ENCODE measurements around the gene SCGB2A2. TPM values are rescaled to one million over a fixed set of nuclear protein-coding genes. Genes with fewer than 3 reads are reported as not detected.

SCGB2A2 gene
- total RNA-seq (ENCODE audit: unreplicated experiment): not detected
- long read RNA-seq: 0 reads

DNA sequence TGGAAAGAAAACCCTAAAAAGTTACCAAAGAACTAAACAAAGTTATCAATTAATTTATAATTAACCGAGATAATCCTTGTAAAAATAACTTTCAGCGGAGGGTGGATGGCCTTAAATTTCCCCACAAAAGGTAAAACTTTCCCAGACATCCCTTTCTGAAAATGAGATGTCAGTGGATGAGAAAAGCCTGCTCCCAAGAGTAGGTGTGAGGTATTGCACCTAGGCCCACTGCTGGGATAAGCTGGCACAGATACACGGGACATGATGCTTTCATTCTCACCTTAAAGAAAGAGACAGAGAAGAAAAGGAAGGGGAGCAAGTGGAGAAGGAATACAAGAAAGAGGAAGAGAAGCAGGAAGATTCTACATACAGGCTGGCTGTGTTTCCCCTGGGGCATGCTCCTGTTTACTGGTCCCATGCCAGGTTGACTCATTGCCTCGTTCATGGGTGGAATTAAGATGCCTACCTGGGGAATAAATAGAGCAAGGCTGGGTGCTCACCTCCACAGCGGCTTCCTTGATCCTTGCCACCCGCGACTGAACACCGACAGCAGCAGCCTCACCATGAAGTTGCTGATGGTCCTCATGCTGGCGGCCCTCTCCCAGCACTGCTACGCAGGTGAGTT is at the start of gene SCGB2A2:
Gene SCGB2A2, plus strand, starts transcription at position 505 of the 625 bp plus-strand sequence. Its CDS starts 59 bp downstream, at position 564.
- Mint-ChIP-seq H3K27me3 (ENCODE audit: unreplicated experiment) (peaks cover 4% of the 10 kb centered on the region), H3K36me3 (ENCODE audit: low read depth, unreplicated experiment) (no peaks in the 10 kb centered on the region), H3K27ac (ENCODE audit: unreplicated experiment) (no peak within 1 kb of the TSS), H3K9me3 (ENCODE audit: unreplicated experiment) (no peaks in the 10 kb centered on the region), H3K4me3 (ENCODE audit: unreplicated experiment) (no peak within 1 kb of the TSS), H3K4me1 (ENCODE audit: unreplicated experiment) (no peaks in the 10 kb centered on the region)
- TF ChIP-seq, protein P1, sequence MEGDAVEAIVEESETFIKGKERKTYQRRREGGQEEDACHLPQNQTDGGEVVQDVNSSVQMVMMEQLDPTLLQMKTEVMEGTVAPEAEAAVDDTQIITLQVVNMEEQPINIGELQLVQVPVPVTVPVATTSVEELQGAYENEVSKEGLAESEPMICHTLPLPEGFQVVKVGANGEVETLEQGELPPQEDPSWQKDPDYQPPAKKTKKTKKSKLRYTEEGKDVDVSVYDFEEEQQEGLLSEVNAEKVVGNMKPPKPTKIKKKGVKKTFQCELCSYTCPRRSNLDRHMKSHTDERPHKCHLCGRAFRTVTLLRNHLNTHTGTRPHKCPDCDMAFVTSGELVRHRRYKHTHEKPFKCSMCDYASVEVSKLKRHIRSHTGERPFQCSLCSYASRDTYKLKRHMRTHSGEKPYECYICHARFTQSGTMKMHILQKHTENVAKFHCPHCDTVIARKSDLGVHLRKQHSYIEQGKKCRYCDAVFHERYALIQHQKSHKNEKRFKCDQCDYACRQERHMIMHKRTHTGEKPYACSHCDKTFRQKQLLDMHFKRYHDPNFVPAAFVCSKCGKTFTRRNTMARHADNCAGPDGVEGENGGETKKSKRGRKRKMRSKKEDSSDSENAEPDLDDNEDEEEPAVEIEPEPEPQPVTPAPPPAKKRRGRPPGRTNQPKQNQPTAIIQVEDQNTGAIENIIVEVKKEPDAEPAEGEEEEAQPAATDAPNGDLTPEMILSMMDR (IDR thresholded peaks at IDR 0.05; ENCODE audit: unreplicated experiment): no peak
- DNase-seq (ENCODE audit: low spot score): no peak

DNA sequence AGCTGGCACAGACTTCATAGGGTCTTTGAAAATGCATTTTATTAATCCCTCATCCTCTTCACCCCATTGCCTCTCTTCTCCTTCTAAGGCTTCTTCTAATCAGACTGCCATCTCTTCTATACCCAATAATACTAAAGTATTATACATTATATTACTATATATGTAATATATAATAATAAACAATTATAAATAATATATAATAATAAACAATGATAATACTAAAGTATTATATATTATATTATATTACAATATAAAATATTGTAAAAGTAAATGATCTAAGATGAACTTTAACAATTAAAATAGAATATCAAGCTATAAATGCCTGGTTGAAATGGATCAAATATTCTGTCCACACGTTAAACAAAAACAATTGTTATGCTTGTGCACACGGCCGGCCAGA is 48.5 kb upstream of the SCGB2A2 start:
- no peak overlapping the region for H3K4me3 Mint-ChIP-seq (ENCODE audit: unreplicated experiment)
- H3K27ac Mint-ChIP-seq (ENCODE audit: unreplicated experiment): no peak overlapping the region
- DNase-seq (ENCODE audit: low spot score): no peak
- H3K9me3 Mint-ChIP-seq (ENCODE audit: unreplicated experiment): peaks cover 12% of the 10 kb centered on the region
- H3K36me3 Mint-ChIP-seq (ENCODE audit: low read depth, unreplicated experiment): peaks cover 15% of the 10 kb centered on the region
- no peaks in the 10 kb centered on the region for H3K27me3 Mint-ChIP-seq (ENCODE audit: unreplicated experiment)
- no peaks in the 10 kb centered on the region for H3K4me1 Mint-ChIP-seq (ENCODE audit: unreplicated experiment)
- TF ChIP-seq, protein P1 (IDR thresholded peaks at IDR 0.05; ENCODE audit: unreplicated experiment): no peak

DNA sequence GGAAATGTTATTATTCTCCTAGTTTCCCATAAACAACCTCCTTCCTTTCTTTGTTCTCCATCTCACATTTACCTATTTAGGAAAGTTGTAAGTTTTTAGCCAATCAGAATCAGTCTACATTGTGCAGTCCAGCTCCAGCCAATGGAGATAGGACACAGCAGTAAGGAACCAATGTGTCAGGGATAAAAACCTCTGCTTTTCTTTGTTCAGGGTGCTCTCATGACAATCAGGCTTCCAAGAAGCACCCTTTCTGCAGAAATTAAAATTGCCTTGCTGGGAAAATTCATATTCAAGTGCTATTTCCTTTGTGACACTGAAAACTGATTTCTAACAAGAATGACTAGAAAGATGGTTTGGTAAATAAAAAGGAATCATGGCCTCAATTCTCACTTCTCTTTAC is 46.9 kb upstream of the SCGB2A2 start:
- peaks cover 12% of the 10 kb centered on the region for H3K9me3 Mint-ChIP-seq (ENCODE audit: unreplicated experiment)
- no peaks in the 10 kb centered on the region for H3K4me1 Mint-ChIP-seq (ENCODE audit: unreplicated experiment)
- H3K27ac Mint-ChIP-seq (ENCODE audit: unreplicated experiment): peak overlapping the region; percentile 45
- TF ChIP-seq, protein P1 (IDR thresholded peaks at IDR 0.05; ENCODE audit: unreplicated experiment): no peak
- no peaks in the 10 kb centered on the region for H3K27me3 Mint-ChIP-seq (ENCODE audit: unreplicated experiment)
- no peak for DNase-seq (ENCODE audit: low spot score)
- H3K4me3 Mint-ChIP-seq (ENCODE audit: unreplicated experiment): no peak overlapping the region
- H3K36me3 Mint-ChIP-seq (ENCODE audit: low read depth, unreplicated experiment): peaks cover 15% of the 10 kb centered on the region

DNA sequence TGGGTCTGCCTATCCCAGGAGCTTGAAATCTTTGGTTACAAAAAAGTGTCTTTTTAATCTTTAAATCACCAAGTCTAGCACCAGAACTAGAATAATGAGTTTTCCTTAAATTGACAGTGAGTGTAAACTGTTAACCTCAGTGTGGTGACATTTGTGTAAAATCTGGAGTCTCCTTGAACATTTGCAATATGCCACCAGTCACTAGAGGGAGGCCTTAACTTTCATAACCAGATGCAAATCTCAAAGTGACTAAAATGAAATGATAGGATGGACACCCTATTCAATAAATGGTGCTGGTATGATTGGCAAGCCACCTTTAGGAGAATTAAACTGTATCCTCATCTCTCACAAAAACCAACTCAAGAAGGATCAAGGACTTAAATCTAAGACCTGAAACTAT is 36.2 kb upstream of the SCGB2A2 start:
- H3K27ac Mint-ChIP-seq (ENCODE audit: unreplicated experiment): no peak overlapping the region
- no peak overlapping the region for H3K4me3 Mint-ChIP-seq (ENCODE audit: unreplicated experiment)
- DNase-seq (ENCODE audit: low spot score): no peak
- H3K9me3 Mint-ChIP-seq (ENCODE audit: unreplicated experiment): no peaks in the 10 kb centered on the region
- no peaks in the 10 kb centered on the region for H3K4me1 Mint-ChIP-seq (ENCODE audit: unreplicated experiment)
- H3K36me3 Mint-ChIP-seq (ENCODE audit: low read depth, unreplicated experiment): no peaks in the 10 kb centered on the region
- TF ChIP-seq, protein P1 (IDR thresholded peaks at IDR 0.05; ENCODE audit: unreplicated experiment): no peak
- no peaks in the 10 kb centered on the region for H3K27me3 Mint-ChIP-seq (ENCODE audit: unreplicated experiment)

DNA sequence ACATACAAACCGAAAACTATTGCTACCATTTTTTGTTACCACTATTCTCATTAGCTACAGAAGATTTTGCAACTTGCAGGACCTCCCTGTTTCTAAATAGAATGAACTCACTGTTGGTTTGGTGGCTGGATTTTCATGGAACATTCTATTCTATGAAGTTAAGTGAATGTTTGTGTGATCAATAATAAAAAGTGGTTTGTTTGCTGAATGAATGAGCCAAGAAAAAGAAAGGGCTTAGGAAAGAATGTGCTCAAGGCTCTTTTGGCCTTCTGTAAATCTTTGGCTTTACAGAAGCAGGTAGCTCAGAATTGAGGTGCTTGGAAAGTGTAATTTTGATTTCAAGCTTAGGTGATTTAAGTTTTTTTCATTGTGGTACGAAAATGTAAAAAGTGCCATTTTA is 33.8 kb upstream of the SCGB2A2 start:
- Mint-ChIP-seq H3K4me1 (ENCODE audit: unreplicated experiment) (no peaks in the 10 kb centered on the region), H3K27me3 (ENCODE audit: unreplicated experiment) (no peaks in the 10 kb centered on the region), H3K36me3 (ENCODE audit: low read depth, unreplicated experiment) (no peaks in the 10 kb centered on the region), H3K4me3 (ENCODE audit: unreplicated experiment) (no peak overlapping the region), H3K27ac (ENCODE audit: unreplicated experiment) (no peak overlapping the region), H3K9me3 (ENCODE audit: unreplicated experiment) (no peaks in the 10 kb centered on the region)
- no peak for DNase-seq (ENCODE audit: low spot score)
- TF ChIP-seq, protein P1 (IDR thresholded peaks at IDR 0.05; ENCODE audit: unreplicated experiment): no peak
